Neural progenitor cell (in vitro differentiated cells): ENCODE results near the gene PIRT.

ENCODE experiments used
- EZH2 ChIP-seq: fragments of 200-600 bp; sonication (generic); IDR thresholded peaks from 2 replicates; pipeline ENCODE4 v1.6.1; 2017; ENCODE audit warnings: antibody characterized with exemption, mild to moderate bottlenecking, moderate library complexity
- EZH2phosphoT487 ChIP-seq: fragments of 200-600 bp; sonication (generic); IDR thresholded peaks from 2 replicates; pipeline ENCODE4 v1.6.1; 2017; ENCODE audit warnings: antibody characterized with exemption
- TF ChIP-seq, protein P1 (sequence below): fragments of 200-600 bp; sonication (generic); IDR thresholded peaks from 2 replicates; pipeline ENCODE4 v1.5.1; 2017; ENCODE audit warnings: antibody characterized with exemption, mild to moderate bottlenecking

GRCh38 chr17:10802496-10803284 is 35.2 kb downstream of the PIRT start:
- TF ChIP-seq EZH2, result no peak
- TF ChIP-seq, protein P1, sequence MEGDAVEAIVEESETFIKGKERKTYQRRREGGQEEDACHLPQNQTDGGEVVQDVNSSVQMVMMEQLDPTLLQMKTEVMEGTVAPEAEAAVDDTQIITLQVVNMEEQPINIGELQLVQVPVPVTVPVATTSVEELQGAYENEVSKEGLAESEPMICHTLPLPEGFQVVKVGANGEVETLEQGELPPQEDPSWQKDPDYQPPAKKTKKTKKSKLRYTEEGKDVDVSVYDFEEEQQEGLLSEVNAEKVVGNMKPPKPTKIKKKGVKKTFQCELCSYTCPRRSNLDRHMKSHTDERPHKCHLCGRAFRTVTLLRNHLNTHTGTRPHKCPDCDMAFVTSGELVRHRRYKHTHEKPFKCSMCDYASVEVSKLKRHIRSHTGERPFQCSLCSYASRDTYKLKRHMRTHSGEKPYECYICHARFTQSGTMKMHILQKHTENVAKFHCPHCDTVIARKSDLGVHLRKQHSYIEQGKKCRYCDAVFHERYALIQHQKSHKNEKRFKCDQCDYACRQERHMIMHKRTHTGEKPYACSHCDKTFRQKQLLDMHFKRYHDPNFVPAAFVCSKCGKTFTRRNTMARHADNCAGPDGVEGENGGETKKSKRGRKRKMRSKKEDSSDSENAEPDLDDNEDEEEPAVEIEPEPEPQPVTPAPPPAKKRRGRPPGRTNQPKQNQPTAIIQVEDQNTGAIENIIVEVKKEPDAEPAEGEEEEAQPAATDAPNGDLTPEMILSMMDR, result no peak
- no peak for TF ChIP-seq EZH2phosphoT487
